DOHH2 (cell line): ENCODE results near the gene STIP1.

Experiments used
- H3F3A ChIP-seq: fragments of 200-600 bp; sonication (generic), shearing (Covaris generic); 2 replicates; pipeline ENCODE4 v1.6.0; 2016; ENCODE audit warnings: antibody characterized with exemption, mild to moderate bottlenecking; ENCODE audit not compliant: control insufficient read depth, insufficient read depth
- H3K27ac ChIP-seq: fragments of 200-600 bp; sonication (generic); 2 replicates; pipeline ENCODE4 v1.5.1; 2014; ENCODE audit warnings: low read depth, mild to moderate bottlenecking, low read length, moderate library complexity
- H3K27me3 ChIP-seq: fragments of 200-600 bp; sonication (generic); 2 replicates; pipeline ENCODE4 v1.6.1; 2014; ENCODE audit warnings: mild to moderate bottlenecking, low read length, mixed read lengths; ENCODE audit not compliant: control insufficient read depth
- H3K36me3 ChIP-seq: fragments of 200-600 bp; sonication (generic); 2 replicates; pipeline ENCODE4 v1.6.1; 2014; ENCODE audit warnings: mild to moderate bottlenecking, low read length, moderate library complexity, mixed read lengths; ENCODE audit not compliant: control insufficient read depth
- H3K4me1 ChIP-seq: fragments of 200-600 bp; sonication (generic); 2 replicates; pipeline ENCODE4 v1.6.1; 2014; ENCODE audit warnings: mild to moderate bottlenecking, low read length, mixed read lengths; ENCODE audit not compliant: control insufficient read depth
- H3K4me2 ChIP-seq: fragments of 200-600 bp; sonication (generic); 2 replicates; pipeline ENCODE4 v1.6.0; 2014; ENCODE audit warnings: mild to moderate bottlenecking, low read length, moderate library complexity
- H3K4me3 ChIP-seq: fragments of 200-600 bp; sonication (generic); 2 replicates; pipeline ENCODE4 v1.5.1; 2014; ENCODE audit warnings: mild to moderate bottlenecking, low read length, mixed read lengths
- H3K79me2 ChIP-seq: fragments of 200-600 bp; sonication (generic); 2 replicates; pipeline ENCODE4 v1.6.1; 2014; ENCODE audit warnings: mild to moderate bottlenecking, low read length, mixed read lengths; ENCODE audit not compliant: control insufficient read depth
- H3K9me2 ChIP-seq: fragments of 200-600 bp; sonication (generic); replicated peaks from 2 replicates; pipeline ENCODE4 v1.6.1; 2014; ENCODE audit warnings: mild to moderate bottlenecking, low read length, mixed read lengths; ENCODE audit not compliant: control insufficient read depth
- H3K9me3 ChIP-seq: fragments of 200-600 bp; sonication (generic); 2 replicates; pipeline ENCODE4 v1.6.1; 2014; ENCODE audit warnings: antibody characterized with exemption, low read length, mixed read lengths; ENCODE audit not compliant: control insufficient read depth, insufficient read depth
- H4K20me1 ChIP-seq: fragments of 200-600 bp; sonication (generic); 2 replicates; pipeline ENCODE4 v1.6.0; 2014; ENCODE audit warnings: low read depth, mild to moderate bottlenecking, antibody characterized with exemption, low read length, moderate library complexity; ENCODE audit not compliant: control insufficient read depth, insufficient read depth
- CTCF ChIP-seq: fragments of 200-600 bp; sonication (generic); IDR thresholded peaks from one replicate; pipeline ENCODE4 v1.5.1; 2014; ENCODE audit warnings: antibody characterized with exemption, mild to moderate bottlenecking, low read depth, low read length; ENCODE audit not compliant: poor library complexity, severe bottlenecking
- EZH2phosphoT487 ChIP-seq: fragments of 200-600 bp; sonication (generic); IDR thresholded peaks from 2 replicates; pipeline ENCODE4 v1.6.1; 2017; ENCODE audit warnings: borderline replicate concordance, mild to moderate bottlenecking, antibody characterized with exemption, low read length, moderate library complexity, mixed read lengths

STIP1 gene

DNA sequence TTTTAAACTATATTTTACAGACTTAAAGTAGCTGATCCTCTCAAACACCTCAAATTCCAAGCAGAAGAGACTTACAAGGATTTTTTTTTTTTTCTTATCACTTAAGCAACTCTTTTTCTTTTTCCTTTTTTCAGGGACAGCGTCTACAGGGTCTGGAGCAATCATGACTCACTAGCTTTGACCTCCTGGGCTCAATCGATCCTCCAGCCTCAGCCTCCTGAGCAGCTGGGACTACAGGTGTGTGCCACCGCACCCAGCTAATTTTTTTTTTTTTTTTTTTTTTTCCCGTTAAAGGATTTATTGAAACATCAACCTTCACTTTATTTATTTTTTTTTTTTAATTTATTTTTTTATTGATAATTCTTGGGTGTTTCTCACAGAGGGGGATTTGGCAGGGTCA is 15.6 kb upstream of the STIP1 start:
- no peak for TF ChIP-seq CTCF
- no peak for TF ChIP-seq EZH2phosphoT487
- Histone ChIP-seq H4K20me1 (no peaks in the 10 kb centered on the region), H3K9me3 (no peaks in the 10 kb centered on the region), H3K27me3 (no peaks in the 10 kb centered on the region), H3K79me2 (peaks cover under 1% of the 10 kb centered on the region; the same call in 1 of the 2 replicates), H3K4me1 (peaks cover 10% of the 10 kb centered on the region), H3K4me2 (no peak overlapping the region), H3K36me3 (no peaks in the 10 kb centered on the region), H3F3A (0 out of 2 replicates have a peak, but pooled peaks cover 5% of the 10 kb centered on the region), H3K4me3 (no peak overlapping the region), H3K27ac (no peak overlapping the region), H3K9me2 (no peaks in the 10 kb centered on the region)

DNA sequence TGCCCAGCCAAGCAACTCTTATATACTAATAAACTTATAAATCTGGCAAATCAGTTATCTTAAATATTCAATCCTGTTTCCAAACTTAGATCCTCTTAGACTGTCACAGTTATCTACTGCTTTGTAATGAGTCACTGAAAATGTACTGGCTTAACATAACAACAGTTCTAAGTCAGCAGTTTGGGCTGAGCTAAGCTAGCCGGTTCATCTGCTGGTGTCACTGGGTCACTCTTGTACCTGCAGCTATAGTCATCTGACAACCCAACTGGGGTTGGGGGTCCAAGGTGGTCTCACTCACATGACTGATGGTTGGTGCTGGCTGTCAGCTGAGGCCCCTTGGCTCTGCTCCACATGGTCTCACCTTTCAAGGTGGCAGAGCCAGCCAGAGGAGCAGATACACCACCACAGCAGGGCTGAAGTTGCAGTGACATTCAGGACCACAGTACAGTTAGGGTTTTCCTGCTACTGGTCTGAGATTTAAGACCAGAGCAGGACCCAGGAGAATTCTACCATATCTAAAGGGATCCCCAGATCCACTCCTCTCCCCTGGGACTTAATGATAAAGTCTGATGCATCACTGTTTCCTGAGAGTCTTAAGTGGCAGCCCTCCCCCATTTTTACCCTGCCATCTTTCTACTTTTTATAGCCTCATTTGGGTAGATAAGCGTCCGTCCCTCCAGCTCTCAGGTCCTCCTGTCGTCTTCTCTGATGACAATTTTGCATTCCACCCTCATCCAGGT is 12.2 kb upstream of the STIP1 start:
- Histone ChIP-seq H3K9me2 (no peaks in the 10 kb centered on the region), H3K27me3 (no peaks in the 10 kb centered on the region), H4K20me1 (no peaks in the 10 kb centered on the region), H3K4me2 (no peak overlapping the region), H3K4me3 (no peak overlapping the region), H3K79me2 (no peaks in the 10 kb centered on the region), H3F3A (peaks cover 11% of the 10 kb centered on the region), H3K36me3 (no peaks in the 10 kb centered on the region; the same call in 1 of the 2 replicates), H3K4me1 (peaks cover 29% of the 10 kb centered on the region), H3K27ac (no peak overlapping the region), H3K9me3 (no peaks in the 10 kb centered on the region)
- TF ChIP-seq CTCF (no peak), EZH2phosphoT487 (no peak)

DNA sequence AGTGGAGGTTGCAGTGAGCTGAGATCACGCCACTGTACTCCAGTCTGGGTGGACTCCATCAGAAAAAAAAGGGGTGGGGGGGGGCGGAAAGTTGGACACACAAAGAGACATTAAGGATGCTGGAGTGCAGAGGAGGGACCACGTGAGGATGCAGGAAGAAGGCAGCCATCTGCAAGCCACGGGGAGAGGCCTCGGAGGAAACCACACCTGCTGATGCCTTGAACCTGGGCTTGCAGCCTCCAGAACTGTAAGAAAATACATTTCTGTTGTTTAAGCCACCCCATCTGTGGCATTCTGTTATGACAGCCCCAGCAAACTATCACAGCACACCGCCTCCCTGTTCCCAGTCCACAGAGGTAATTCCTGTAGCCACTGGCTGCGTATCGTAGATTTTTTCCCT is 9.2 kb upstream of the STIP1 start:
- TF ChIP-seq EZH2phosphoT487, result no peak
- no peak for TF ChIP-seq CTCF
- Histone ChIP-seq H4K20me1 (0 out of 2 replicates have a peak, but pooled peaks cover 6% of the 10 kb centered on the region), H3F3A (peaks cover 6% of the 10 kb centered on the region), H3K79me2 (peaks cover 14% of the 10 kb centered on the region), H3K9me2 (no peaks in the 10 kb centered on the region), H3K4me1 (peaks cover 42% of the 10 kb centered on the region), H3K27me3 (no peaks in the 10 kb centered on the region), H3K36me3 (peaks cover 3% of the 10 kb centered on the region; the same call in 1 of the 2 replicates), H3K4me2 (no peak overlapping the region), H3K27ac (no peak overlapping the region), H3K9me3 (no peaks in the 10 kb centered on the region), H3K4me3 (no peak overlapping the region)
